HepG2 (cell line): ENCODE data around the gene HPCAL1. TPM values are rescaled to one million over a fixed set of nuclear protein-coding genes. Genes with fewer than 3 reads are reported as not detected.

Source experiments
- ADNP ChIP-seq: sonication (generic); formaldehyde crosslinking; IDR thresholded peaks from 2 replicates; pipeline ENCODE4 v1.4.0; 2020; ENCODE audit warnings: missing genetic modification reagents
- AHR ChIP-seq: IDR thresholded peaks from 2 replicates; pipeline ENCODE4 v1.6.1; 2018; ENCODE audit warnings: missing genetic modification reagents, missing compliant biosample characterization
- DR1 ChIP-seq: sonication (generic); formaldehyde crosslinking; IDR thresholded peaks from 2 replicates; pipeline ENCODE4 v1.8.0; 2021; ENCODE audit warnings: mild to moderate bottlenecking, missing genetic modification reagents, inconsistent platforms
- ELF1 ChIP-seq: sonication (generic); formaldehyde crosslinking; IDR thresholded peaks from 2 replicates; pipeline ENCODE4 v1.4.0; 2020; ENCODE audit warnings: missing genetic modification reagents
- ETV5 ChIP-seq: IDR thresholded peaks from 2 replicates; pipeline ENCODE4 v1.6.1; 2018; ENCODE audit warnings: missing biosample characterization, missing genetic modification reagents, inconsistent platforms, borderline replicate concordance
- FLYWCH1 ChIP-seq: sonication (generic); formaldehyde crosslinking; IDR thresholded peaks from 2 replicates; pipeline ENCODE4 v1.8.1; 2023; ENCODE audit warnings: mild to moderate bottlenecking, missing genetic modification reagents
- GABPA ChIP-seq, 2 experiments: IDR thresholded peaks; 2 replicates each; pipeline ENCODE4 v1.6.1; 2011 to 2016; ENCODE audit warnings: low read depth in 2 of 2, low read length in 1 of 2, missing biosample characterization in 1 of 2, missing genetic modification characterization in 1 of 2
- HDAC2 ChIP-seq: sonication (generic); formaldehyde crosslinking; IDR thresholded peaks from 2 replicates; pipeline ENCODE4 v1.4.0; 2020; ENCODE audit warnings: missing genetic modification reagents
- MIER3 ChIP-seq: IDR thresholded peaks from 2 replicates; pipeline ENCODE4 v1.6.1; 2016; ENCODE audit warnings: missing compliant biosample characterization, borderline replicate concordance
- NR3C1 ChIP-seq: sonication (generic); formaldehyde crosslinking; IDR thresholded peaks from 2 replicates; pipeline ENCODE4 v1.4.0; 2020; ENCODE audit warnings: missing genetic modification reagents
- RARG ChIP-seq: sonication (generic); formaldehyde crosslinking; IDR thresholded peaks from 2 replicates; pipeline ENCODE4 v1.4.0; 2020; ENCODE audit warnings: low read depth, mild to moderate bottlenecking, missing genetic modification reagents
- RNF219 ChIP-seq: sonication (generic); formaldehyde crosslinking; IDR thresholded peaks from 2 replicates; pipeline ENCODE4 v1.5.0; 2020; ENCODE audit warnings: mild to moderate bottlenecking, missing genetic modification reagents
- SP5 ChIP-seq: IDR thresholded peaks from 2 replicates; pipeline ENCODE4 v1.6.1; 2016; ENCODE audit warnings: low read depth, borderline replicate concordance
- TERF1 ChIP-seq: sonication (generic); formaldehyde crosslinking; IDR thresholded peaks from 2 replicates; pipeline ENCODE4 v1.8.0; 2022; ENCODE audit warnings: mild to moderate bottlenecking, missing genetic modification reagents, moderate library complexity
- ZBTB20 ChIP-seq: sonication (generic); formaldehyde crosslinking; IDR thresholded peaks from 2 replicates; pipeline ENCODE4 v1.8.1; 2023; ENCODE audit warnings: missing genetic modification reagents, low read depth, mild to moderate bottlenecking, borderline replicate concordance
- ZNF10 ChIP-seq: sonication (generic); formaldehyde crosslinking; IDR thresholded peaks from 2 replicates; pipeline ENCODE4 v1.4.0; 2020; ENCODE audit warnings: mild to moderate bottlenecking, low read depth, missing genetic modification reagents, borderline replicate concordance
- ZNF136 ChIP-seq: sonication (generic); formaldehyde crosslinking; IDR thresholded peaks from 2 replicates; pipeline ENCODE4 v1.8.1; 2022; ENCODE audit warnings: low read depth, mild to moderate bottlenecking, moderate library complexity, missing genetic modification reagents
- ZNF362 ChIP-seq: sonication (generic); formaldehyde crosslinking; IDR thresholded peaks from 2 replicates; pipeline ENCODE4 v1.4.0; 2020; ENCODE audit warnings: missing genetic modification reagents, mild to moderate bottlenecking, borderline replicate concordance
- ZNF367 ChIP-seq: sonication (generic); formaldehyde crosslinking; IDR thresholded peaks from 2 replicates; pipeline ENCODE4 v1.4.0; 2020; ENCODE audit warnings: missing genetic modification reagents, borderline replicate concordance
- ZNF746 ChIP-seq: sonication (generic); formaldehyde crosslinking; IDR thresholded peaks from 2 replicates; pipeline ENCODE4 v1.8.0; 2022; ENCODE audit warnings: mild to moderate bottlenecking, missing genetic modification reagents
- polyA plus RNA-seq, 8 experiments: library from polyadenylated mRNA; depleted of rRNA in 3 of 8; stranded (reverse) in 7 of 8; unstranded in 1 of 8; fragments of >200 nt; fragmentation: Illumina TruSeq in 4 of 8; extraction: Trizol in 4 of 8; gene quantifications; 2 replicates each; pipeline versions ENCODE4 v1.2.1 to v1.2.3, GENCODE V29; 2011 to 2016; ENCODE audit warnings: low read depth in 4 of 8, missing spikeins in 1 of 8, mixed read lengths in 1 of 8; ENCODE audit not compliant: insufficient read depth in 1 of 8
- total RNA-seq, 5 experiments: library from RNA; depleted of rRNA; stranded (reverse); fragments of >200 nt; fragmentation: Illumina TruSeq; extraction: Trizol; gene quantifications; 2 replicates each; pipeline ENCODE4 v1.2.3, GENCODE V29; 2016; ENCODE audit warnings: low read depth in 1 of 5
- TF ChIP-seq, protein P1 (sequence below): sonication (generic); formaldehyde crosslinking; IDR thresholded peaks from 2 replicates; pipeline ENCODE4 v1.4.0; 2020; ENCODE audit warnings: missing genetic modification reagents

The HPCAL1 gene
- total and polyA plus RNA-seq, 2 of the 13 experiments (the other 11 are each of a cell fraction or from before 2014, with no cell fraction given) = 29.5 to 29.9 TPM

DNA sequence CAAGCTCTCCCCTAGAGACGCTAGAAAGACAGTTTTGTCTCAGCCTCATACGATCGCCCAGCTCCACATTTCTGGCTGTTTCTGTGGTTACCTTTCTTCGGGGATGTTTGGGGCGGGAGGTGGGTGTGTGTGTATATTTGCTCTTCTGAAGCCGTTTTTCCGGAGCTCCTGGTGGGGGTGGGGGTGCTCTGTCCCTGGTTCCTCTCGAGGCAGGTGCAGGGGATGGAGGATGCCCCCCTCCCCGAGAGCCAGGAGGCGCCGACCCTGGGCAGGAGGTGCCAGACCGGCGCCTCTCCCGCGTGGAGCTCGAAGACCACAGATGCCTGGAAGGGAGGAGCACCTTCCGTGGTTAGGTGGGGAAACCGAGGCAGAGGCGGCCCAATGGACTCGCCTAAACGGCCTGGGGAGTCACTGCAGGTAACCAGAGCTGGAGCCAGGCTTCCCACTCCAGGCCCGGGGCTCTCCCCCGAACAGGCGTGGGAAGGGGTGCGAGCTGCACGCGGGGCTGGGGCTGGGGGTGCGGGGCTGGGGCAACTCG, 694 bp upstream of the HPCAL1 start (continued):
- TF ChIP-seq, protein P1, sequence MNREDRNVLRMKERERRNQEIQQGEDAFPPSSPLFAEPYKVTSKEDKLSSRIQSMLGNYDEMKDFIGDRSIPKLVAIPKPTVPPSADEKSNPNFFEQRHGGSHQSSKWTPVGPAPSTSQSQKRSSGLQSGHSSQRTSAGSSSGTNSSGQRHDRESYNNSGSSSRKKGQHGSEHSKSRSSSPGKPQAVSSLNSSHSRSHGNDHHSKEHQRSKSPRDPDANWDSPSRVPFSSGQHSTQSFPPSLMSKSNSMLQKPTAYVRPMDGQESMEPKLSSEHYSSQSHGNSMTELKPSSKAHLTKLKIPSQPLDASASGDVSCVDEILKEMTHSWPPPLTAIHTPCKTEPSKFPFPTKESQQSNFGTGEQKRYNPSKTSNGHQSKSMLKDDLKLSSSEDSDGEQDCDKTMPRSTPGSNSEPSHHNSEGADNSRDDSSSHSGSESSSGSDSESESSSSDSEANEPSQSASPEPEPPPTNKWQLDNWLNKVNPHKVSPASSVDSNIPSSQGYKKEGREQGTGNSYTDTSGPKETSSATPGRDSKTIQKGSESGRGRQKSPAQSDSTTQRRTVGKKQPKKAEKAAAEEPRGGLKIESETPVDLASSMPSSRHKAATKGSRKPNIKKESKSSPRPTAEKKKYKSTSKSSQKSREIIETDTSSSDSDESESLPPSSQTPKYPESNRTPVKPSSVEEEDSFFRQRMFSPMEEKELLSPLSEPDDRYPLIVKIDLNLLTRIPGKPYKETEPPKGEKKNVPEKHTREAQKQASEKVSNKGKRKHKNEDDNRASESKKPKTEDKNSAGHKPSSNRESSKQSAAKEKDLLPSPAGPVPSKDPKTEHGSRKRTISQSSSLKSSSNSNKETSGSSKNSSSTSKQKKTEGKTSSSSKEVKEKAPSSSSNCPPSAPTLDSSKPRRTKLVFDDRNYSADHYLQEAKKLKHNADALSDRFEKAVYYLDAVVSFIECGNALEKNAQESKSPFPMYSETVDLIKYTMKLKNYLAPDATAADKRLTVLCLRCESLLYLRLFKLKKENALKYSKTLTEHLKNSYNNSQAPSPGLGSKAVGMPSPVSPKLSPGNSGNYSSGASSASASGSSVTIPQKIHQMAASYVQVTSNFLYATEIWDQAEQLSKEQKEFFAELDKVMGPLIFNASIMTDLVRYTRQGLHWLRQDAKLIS = no peak
- TF ChIP-seq NR3C1 (CRISPR knock-in tag) (no peak), AHR (no peak), MIER3 (CRISPR knock-in tag) (no peak), ZNF746 (CRISPR knock-in tag) (0 out of 2 replicates have a peak, but pooled peaks have one; percentile 24), SP5 (CRISPR knock-in tag) (peak; percentile 78), ZNF367 (CRISPR knock-in tag) (no peak), ZNF362 (CRISPR knock-in tag) (no peak), ELF1 (CRISPR knock-in tag) (no peak), FLYWCH1 (CRISPR knock-in tag) (no peak), RARG (no peak), GABPA (IDR thresholded peaks at IDR 0.05; ENCODE audit: low read depth, low read length) (no peak), GABPA (CRISPR knock-in tag; IDR thresholded peaks at IDR 0.05; ENCODE audit: low read depth) (no peak; the same call in 1 of the 2 replicates), DR1 (CRISPR knock-in tag) (no peak), HDAC2 (CRISPR knock-in tag) (no peak; the same call in 1 of the 2 replicates), RNF219 (CRISPR knock-in tag) (no peak), ZNF10 (CRISPR knock-in tag) (no peak), TERF1 (CRISPR knock-in tag) (no peak), ZNF136 (CRISPR knock-in tag) (no peak), ZBTB20 (peak; percentile 31; the same call in 1 of the 2 replicates), ETV5 (CRISPR knock-in tag) (0 out of 2 replicates have a peak, but pooled peaks have one; percentile 27), ADNP (CRISPR knock-in tag) (no peak)
